HFFc6 (cell line): Measurements from ENCODE around the gene KIF25. TPM values are rescaled to one million over a fixed set of nuclear protein-coding genes. Genes with fewer than 3 reads are reported as not detected.

Source experiments
- DNase-seq: peaks from one replicate; pipeline ENCODE4 v3.0.0-alpha.2; 2018
- H3K27ac Mint-ChIP-seq: 2 replicates; pipeline ENCODE4 v1.8.0; 2020; ENCODE audit warnings: mild to moderate bottlenecking, mixed read lengths
- H3K27me3 Mint-ChIP-seq: 2 replicates; pipeline ENCODE4 v1.8.0; 2021; ENCODE audit warnings: mild to moderate bottlenecking, moderate library complexity, mixed read lengths; ENCODE audit not compliant: insufficient read depth
- H3K36me3 Mint-ChIP-seq: 2 replicates; pipeline ENCODE4 v1.8.0; 2021; ENCODE audit warnings: low read depth, mixed read lengths
- H3K4me1 Mint-ChIP-seq: 2 replicates; pipeline ENCODE4 v1.8.0; 2020; ENCODE audit warnings: low read depth, mixed read lengths
- H3K4me3 Mint-ChIP-seq: 2 replicates; pipeline ENCODE4 v1.8.0; 2020; ENCODE audit warnings: mild to moderate bottlenecking, moderate library complexity, mixed read lengths
- H3K9me3 Mint-ChIP-seq: 2 replicates; pipeline ENCODE4 v1.8.0; 2020; ENCODE audit warnings: mild to moderate bottlenecking, mixed read lengths
- total RNA-seq, 6 experiments: library from RNA; stranded (reverse); fragmentation: NEBNext Ultra II Directional; extraction: Animal tissue kit (Norgen Biotek cat#: 25700); gene quantifications; 2 replicates in 1 of 6; 3 replicates in 5 of 6; pipeline ENCODE4 v1.2.3, GENCODE V29; 2021
- TF ChIP-seq, protein P1 (sequence below): fragments of 200-600 bp; sonication (generic); IDR thresholded peaks from 2 replicates; pipeline ENCODE4 v1.5.0; 2021; ENCODE audit warnings: antibody characterized with exemption, mild to moderate bottlenecking

KIF25 gene
- total RNA-seq, 6 experiments from 2014 or later: not detected

DNA sequence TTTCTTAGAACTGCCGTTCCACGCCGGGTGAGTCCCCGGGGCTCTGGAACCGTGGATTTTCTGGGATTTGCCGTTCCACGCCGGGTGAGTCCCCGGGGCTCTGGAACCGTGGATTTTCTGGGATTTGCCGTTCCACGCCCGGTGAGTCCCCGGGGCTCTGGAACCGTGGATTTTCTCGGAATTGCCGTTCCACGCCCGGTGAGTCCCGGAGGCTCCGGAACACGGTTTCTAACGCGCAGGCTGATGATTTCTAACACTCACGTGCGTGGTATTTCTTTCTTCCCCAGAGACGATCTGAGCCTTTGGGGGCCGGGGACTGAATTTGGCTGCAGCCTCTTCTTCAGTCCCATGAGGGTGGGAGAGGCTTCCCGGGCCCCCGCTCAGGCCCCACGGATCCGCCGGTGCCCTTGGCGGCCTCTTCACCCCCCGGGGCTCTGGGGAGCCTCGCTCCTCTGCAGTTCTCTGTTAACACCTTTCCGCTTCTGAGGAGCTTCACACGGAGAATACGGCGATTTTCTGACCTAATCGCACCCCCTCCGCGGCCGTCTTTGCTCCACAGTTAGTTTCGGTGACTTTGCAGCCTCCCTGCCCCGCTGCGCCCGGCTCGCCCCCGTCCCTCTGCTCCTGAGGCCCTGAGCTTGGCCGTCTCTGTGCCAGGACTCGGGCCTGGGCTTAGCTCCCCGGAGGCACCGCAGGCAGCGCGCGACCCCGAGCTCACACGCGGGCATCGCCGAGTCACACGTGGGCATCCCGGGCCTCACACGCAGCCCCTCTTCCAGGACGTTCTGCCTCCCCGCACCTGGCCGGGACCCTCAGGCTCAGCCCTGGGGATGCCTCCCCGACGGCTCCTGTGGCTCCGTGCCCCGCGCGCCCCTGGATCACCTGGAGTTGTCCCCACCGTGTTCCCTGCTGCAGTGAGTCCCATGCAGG is 7.2 kb upstream of the KIF25 start:
- DNase-seq: no peak
- Mint-ChIP-seq H3K27me3 (peaks cover 2% of the 10 kb centered on the region), H3K4me3 (no peak overlapping the region), H3K9me3 (peaks cover 20% of the 10 kb centered on the region), H3K27ac (no peak overlapping the region), H3K4me1 (no peaks in the 10 kb centered on the region), H3K36me3 (peaks cover 4% of the 10 kb centered on the region; the same call in 1 of the 2 replicates)
- TF ChIP-seq, protein P1, sequence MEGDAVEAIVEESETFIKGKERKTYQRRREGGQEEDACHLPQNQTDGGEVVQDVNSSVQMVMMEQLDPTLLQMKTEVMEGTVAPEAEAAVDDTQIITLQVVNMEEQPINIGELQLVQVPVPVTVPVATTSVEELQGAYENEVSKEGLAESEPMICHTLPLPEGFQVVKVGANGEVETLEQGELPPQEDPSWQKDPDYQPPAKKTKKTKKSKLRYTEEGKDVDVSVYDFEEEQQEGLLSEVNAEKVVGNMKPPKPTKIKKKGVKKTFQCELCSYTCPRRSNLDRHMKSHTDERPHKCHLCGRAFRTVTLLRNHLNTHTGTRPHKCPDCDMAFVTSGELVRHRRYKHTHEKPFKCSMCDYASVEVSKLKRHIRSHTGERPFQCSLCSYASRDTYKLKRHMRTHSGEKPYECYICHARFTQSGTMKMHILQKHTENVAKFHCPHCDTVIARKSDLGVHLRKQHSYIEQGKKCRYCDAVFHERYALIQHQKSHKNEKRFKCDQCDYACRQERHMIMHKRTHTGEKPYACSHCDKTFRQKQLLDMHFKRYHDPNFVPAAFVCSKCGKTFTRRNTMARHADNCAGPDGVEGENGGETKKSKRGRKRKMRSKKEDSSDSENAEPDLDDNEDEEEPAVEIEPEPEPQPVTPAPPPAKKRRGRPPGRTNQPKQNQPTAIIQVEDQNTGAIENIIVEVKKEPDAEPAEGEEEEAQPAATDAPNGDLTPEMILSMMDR: no peak

DNA sequence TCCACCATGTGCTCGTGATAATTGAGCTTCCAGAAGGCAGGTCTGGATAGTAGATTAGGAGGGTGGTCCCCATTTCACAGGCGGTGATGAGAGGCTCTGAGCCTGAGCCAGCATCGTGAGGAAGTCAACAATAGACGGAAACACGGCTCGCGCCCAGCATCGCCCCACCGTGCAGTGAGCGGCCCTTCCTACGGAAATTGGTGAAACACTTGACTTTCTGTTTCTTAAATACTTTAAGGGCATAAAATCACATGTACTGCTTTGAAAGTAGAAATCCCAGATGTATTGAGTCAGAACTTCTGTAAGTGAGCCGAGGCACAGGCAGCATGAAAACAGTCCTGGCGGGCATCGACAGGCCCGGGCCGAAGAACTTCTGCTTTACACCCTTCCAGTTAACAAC is 4.3 kb upstream of the KIF25 start:
- peaks cover 9% of the 10 kb centered on the region for H3K27me3 Mint-ChIP-seq
- no peak overlapping the region for H3K4me3 Mint-ChIP-seq
- H3K4me1 Mint-ChIP-seq: no peaks in the 10 kb centered on the region
- TF ChIP-seq, protein P1: no peak
- H3K27ac Mint-ChIP-seq: no peak overlapping the region
- H3K9me3 Mint-ChIP-seq: peaks cover 13% of the 10 kb centered on the region
- no peak for DNase-seq
- no peaks in the 10 kb centered on the region for H3K36me3 Mint-ChIP-seq

GRCh38 chr6:167993831-167994230 is 3.6 kb upstream of the KIF25 start:
- no peak overlapping the region for H3K4me3 Mint-ChIP-seq
- peaks cover 12% of the 10 kb centered on the region for H3K27me3 Mint-ChIP-seq
- TF ChIP-seq, protein P1: no peak
- H3K36me3 Mint-ChIP-seq: no peaks in the 10 kb centered on the region
- H3K4me1 Mint-ChIP-seq: no peaks in the 10 kb centered on the region
- no peak for DNase-seq
- no peak overlapping the region for H3K27ac Mint-ChIP-seq
- H3K9me3 Mint-ChIP-seq: peaks cover 9% of the 10 kb centered on the region

DNA sequence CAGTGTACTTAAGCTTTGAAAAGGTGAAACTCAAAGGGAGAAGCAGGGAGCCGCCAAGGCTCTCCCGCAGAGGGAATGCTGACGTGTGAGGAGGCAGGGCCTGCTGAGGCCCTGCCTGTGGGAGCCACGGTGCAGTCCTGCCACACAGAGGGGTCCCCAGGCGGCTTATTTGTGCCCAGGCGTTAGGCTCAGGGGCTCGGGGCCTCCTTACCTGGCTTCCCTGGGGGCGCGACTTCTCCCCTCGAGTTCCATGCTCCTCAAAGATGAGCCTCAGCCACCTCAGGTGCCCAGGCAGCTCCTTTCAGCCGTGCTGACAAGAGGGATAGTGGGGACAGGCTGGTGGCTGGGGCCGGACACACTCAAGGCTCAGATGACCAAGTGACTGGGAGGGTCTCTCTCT is 2.2 kb upstream of the KIF25 start:
- TF ChIP-seq, protein P1: no peak
- Mint-ChIP-seq H3K4me3 (no peak overlapping the region), H3K27me3 (peaks cover 12% of the 10 kb centered on the region), H3K9me3 (peaks cover 4% of the 10 kb centered on the region), H3K4me1 (no peaks in the 10 kb centered on the region), H3K27ac (no peak overlapping the region), H3K36me3 (no peaks in the 10 kb centered on the region)
- no peak for DNase-seq

DNA sequence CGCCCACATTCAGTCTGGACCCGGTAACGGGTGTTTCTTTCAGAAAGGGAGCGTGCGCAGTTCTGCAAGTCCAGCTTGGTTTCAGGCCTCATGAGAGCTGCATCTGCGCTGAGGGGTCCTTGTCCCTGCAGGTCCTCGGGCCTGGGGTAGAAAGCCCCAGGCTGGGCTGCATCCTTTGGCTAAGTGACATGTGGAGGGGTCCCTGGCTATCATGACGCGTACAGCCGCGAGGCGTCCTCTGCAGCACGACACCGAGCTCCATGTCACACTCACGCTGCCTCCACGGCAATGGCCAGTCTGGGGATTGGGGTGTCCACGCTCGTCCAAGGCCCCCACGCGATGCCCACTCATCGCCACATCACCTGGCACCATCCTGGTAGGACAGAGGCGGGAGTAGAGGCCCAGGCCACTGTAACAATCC is 1.7 kb upstream of the KIF25 start:
- Mint-ChIP-seq H3K9me3 (peaks cover 4% of the 10 kb centered on the region), H3K4me3 (no peak overlapping the region), H3K27me3 (peaks cover 12% of the 10 kb centered on the region), H3K27ac (no peak overlapping the region), H3K36me3 (no peaks in the 10 kb centered on the region), H3K4me1 (no peaks in the 10 kb centered on the region)
- TF ChIP-seq, protein P1: no peak
- DNase-seq: no peak
